Mesendoderm (in vitro differentiated cells): Measurements from ENCODE around the gene MSLN.

Experiments
- DNase-seq: peaks from one replicate; pipeline ENCODE4 v3.0.0; 2013
- H2AK5ac ChIP-seq: 2 replicates; pipeline ENCODE4 v1.6.1; 2013; ENCODE audit warnings: low read length, inconsistent platforms
- H2BK120ac ChIP-seq: 2 replicates; pipeline ENCODE4 v1.6.1; 2013; ENCODE audit warnings: low read depth, mild to moderate bottlenecking, low read length, moderate library complexity, mixed read lengths
- H2BK15ac ChIP-seq: replicated peaks from 2 replicates; pipeline ENCODE4 v1.6.1; 2013; ENCODE audit warnings: low read depth, mild to moderate bottlenecking, moderate library complexity
- H2BK5ac ChIP-seq: 2 replicates; pipeline ENCODE4 v1.6.1; 2013; ENCODE audit warnings: low read length, inconsistent platforms
- H3K18ac ChIP-seq: 2 replicates; pipeline ENCODE4 v1.6.1; 2013; ENCODE audit warnings: mild to moderate bottlenecking, low read length, mixed read lengths
- H3K23ac ChIP-seq: one replicate; pipeline ENCODE4 v1.6.1; 2013; ENCODE audit warnings: low read length
- H3K27ac ChIP-seq: 2 replicates; pipeline ENCODE4 v1.5.1; 2013; ENCODE audit warnings: low read depth, mild to moderate bottlenecking, inconsistent platforms, low read length, moderate library complexity
- H3K27me3 ChIP-seq: 2 replicates; pipeline ENCODE4 v1.6.1; 2013; ENCODE audit warnings: low read length, control low read depth, mild to moderate bottlenecking, inconsistent platforms; ENCODE audit not compliant: insufficient read depth, poor library complexity
- H3K36me3 ChIP-seq: 2 replicates; pipeline ENCODE4 v1.6.1; 2013; ENCODE audit warnings: low read length, inconsistent platforms; ENCODE audit not compliant: control insufficient read depth, insufficient read depth
- H3K4ac ChIP-seq: one replicate; pipeline ENCODE4 v1.6.1; 2013; ENCODE audit warnings: low read depth, mild to moderate bottlenecking, low read length, moderate library complexity
- H3K4me1 ChIP-seq: 2 replicates; pipeline ENCODE4 v1.6.1; 2013; ENCODE audit warnings: low read depth, low read length, inconsistent platforms; ENCODE audit not compliant: control insufficient read depth
- H3K4me2 ChIP-seq: 2 replicates; pipeline ENCODE4 v1.6.1; 2013; ENCODE audit warnings: low read length
- H3K4me3 ChIP-seq: 2 replicates; pipeline ENCODE4 v1.5.1; 2013; ENCODE audit warnings: mild to moderate bottlenecking, low read length
- H3K56ac ChIP-seq: one replicate; pipeline ENCODE4 v1.6.1; 2013; ENCODE audit warnings: low read length
- H3K79me1 ChIP-seq: 2 replicates; pipeline ENCODE4 v1.6.1; 2013; ENCODE audit warnings: low read length, inconsistent platforms
- H3K79me2 ChIP-seq: 2 replicates; pipeline ENCODE4 v1.6.1; 2013; ENCODE audit warnings: mild to moderate bottlenecking, low read length; ENCODE audit not compliant: control insufficient read depth, insufficient read depth
- H3K9ac ChIP-seq: 2 replicates; pipeline ENCODE4 v1.6.1; 2013; ENCODE audit warnings: low read length, inconsistent platforms
- H4K5ac ChIP-seq: one replicate; pipeline ENCODE4 v1.6.1; 2013; ENCODE audit warnings: low read length
- H4K8ac ChIP-seq: one replicate; pipeline ENCODE4 v1.6.1; 2013; ENCODE audit warnings: low read depth, mild to moderate bottlenecking, control low read depth, low read length, moderate library complexity
- WGBS: extraction: QIAGEN DNeasy Blood & Tissue Kit; methylation state at CpG from one replicate; pipeline ENCODE4 v1.1.7; 2013; ENCODE audit warnings: low lambda C conversion rate, missing lambda C conversion rate; ENCODE audit not compliant: insufficient coverage; ENCODE audit errors: extremely low coverage; 5-methylcytosine and 5-hydroxymethylcytosine counted together

The MSLN gene

DNA sequence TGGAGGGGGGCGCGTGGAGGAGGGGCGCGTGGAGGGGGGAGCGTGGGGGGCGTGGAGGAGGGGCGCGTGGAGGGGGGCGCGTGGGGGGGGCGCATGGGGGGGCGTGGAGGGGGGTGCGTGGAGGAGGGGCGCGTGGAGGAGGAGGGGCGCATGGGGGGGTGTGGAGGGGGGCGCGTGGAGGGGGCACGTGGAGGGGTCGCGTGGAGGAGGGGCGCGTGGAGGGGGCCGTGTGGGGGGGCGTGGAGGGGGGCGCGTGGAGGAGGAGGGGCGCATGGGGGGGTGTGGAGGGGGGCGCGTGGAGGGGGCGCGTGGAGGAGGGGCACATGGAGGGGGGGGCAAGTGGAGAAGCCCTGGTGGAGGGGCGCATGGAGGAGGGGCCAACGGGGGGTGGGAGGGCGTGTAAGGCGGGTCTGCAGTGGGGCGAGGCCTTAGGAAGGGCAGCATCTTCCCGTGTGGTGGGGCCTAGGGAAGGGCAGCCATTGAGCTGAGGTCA lies 7.3 kb downstream of the MSLN start:
- Histone ChIP-seq H2BK120ac (no peak overlapping the region), H3K27ac (no peak overlapping the region), H3K79me2 (no peaks in the 10 kb centered on the region), H3K4me2 (no peak overlapping the region), H3K4me1 (no peaks in the 10 kb centered on the region), H3K4me3 (no peak overlapping the region), H3K23ac (no peak overlapping the region), H2BK5ac (no peak overlapping the region), H3K4ac (no peak overlapping the region), H4K5ac (no peak overlapping the region), H2AK5ac (no peak overlapping the region), H3K18ac (no peak overlapping the region), H3K56ac (no peak overlapping the region), H3K79me1 (no peaks in the 10 kb centered on the region), H2BK15ac (no peak overlapping the region), H3K27me3 (no peaks in the 10 kb centered on the region), H4K8ac (no peak overlapping the region), H3K9ac (no peak overlapping the region), H3K36me3 (no peaks in the 10 kb centered on the region)
- WGBS, result no CpG with 5 or more reads among the region's 38 CpGs
- DNase-seq, result no peak

- Histone ChIP-seq H3K4me1 (no peaks in the 10 kb centered on the region), H4K8ac (no peak overlapping the region), H3K56ac (no peak overlapping the region), H3K4me3 (no peak overlapping the region), H2BK120ac (no peak overlapping the region), H3K79me2 (no peaks in the 10 kb centered on the region), H3K4ac (no peak overlapping the region), H3K23ac (no peak overlapping the region), H3K27ac (no peak overlapping the region), H3K79me1 (no peaks in the 10 kb centered on the region), H3K4me2 (no peak overlapping the region), H3K9ac (no peak overlapping the region), H4K5ac (no peak overlapping the region), H2BK5ac (no peak overlapping the region), H2AK5ac (no peak overlapping the region), H3K36me3 (no peaks in the 10 kb centered on the region), H2BK15ac (no peak overlapping the region), H3K18ac (no peak overlapping the region), H3K27me3 (no peaks in the 10 kb centered on the region)
- no peak for DNase-seq
- no CpG with 5 or more reads among the region's 21 CpGs for WGBS
Measured at GRCh38 chr16:768428-768827, 7.9 kb downstream of the MSLN start.

GRCh38 chr16:769184-769784 lies 8.8 kb downstream of the MSLN start:
- Histone ChIP-seq H4K8ac (no peak overlapping the region), H3K18ac (no peak overlapping the region), H3K79me2 (no peaks in the 10 kb centered on the region), H2BK15ac (no peak overlapping the region), H3K56ac (peak overlapping the region; percentile 34), H3K79me1 (no peaks in the 10 kb centered on the region), H3K4ac (no peak overlapping the region), H4K5ac (no peak overlapping the region), H3K4me1 (no peaks in the 10 kb centered on the region), H2BK5ac (no peak overlapping the region), H3K27me3 (no peaks in the 10 kb centered on the region), H2AK5ac (no peak overlapping the region), H3K36me3 (no peaks in the 10 kb centered on the region), H3K9ac (no peak overlapping the region), H2BK120ac (no peak overlapping the region), H3K4me2 (no peak overlapping the region), H3K27ac (no peak overlapping the region), H3K4me3 (no peak overlapping the region), H3K23ac (no peak overlapping the region)
- peak; percentile 37 for DNase-seq
- WGBS, result no CpG with 5 or more reads among the region's 20 CpGs

- no peak overlapping the region for H3K9ac ChIP-seq
- no peak overlapping the region for H4K5ac ChIP-seq
- DNase-seq, result no peak
Measured at GRCh38 chr16:769934-770333, 9.4 kb downstream of the MSLN start.

GRCh38 chr16:770411-770810 lies 9.9 kb downstream of the MSLN start:
- H3K4me3 ChIP-seq, result no peak overlapping the region
- H3K79me1 ChIP-seq, result no peaks in the 10 kb centered on the region
- H2BK120ac ChIP-seq, result no peak overlapping the region
- no peak overlapping the region for H3K18ac ChIP-seq
- H3K27ac ChIP-seq, result no peak overlapping the region
- H2AK5ac ChIP-seq, result no peak overlapping the region
- WGBS, result no CpG with 5 or more reads among the region's 13 CpGs
- H3K4me1 ChIP-seq, result no peaks in the 10 kb centered on the region
- no peak for DNase-seq
- no peaks in the 10 kb centered on the region for H3K36me3 ChIP-seq
- no peaks in the 10 kb centered on the region for H3K79me2 ChIP-seq
- no peak overlapping the region for H3K9ac ChIP-seq
- H2BK15ac ChIP-seq, result no peak overlapping the region
- no peak overlapping the region for H2BK5ac ChIP-seq
- no peak overlapping the region for H3K56ac ChIP-seq
- H3K4me2 ChIP-seq, result no peak overlapping the region
- H3K23ac ChIP-seq, result no peak overlapping the region
- no peak overlapping the region for H4K8ac ChIP-seq
- H3K4ac ChIP-seq, result no peak overlapping the region
- H4K5ac ChIP-seq, result no peak overlapping the region
- H3K27me3 ChIP-seq, result no peaks in the 10 kb centered on the region

More at GRCh38 chr16:769934-770333, 9.4 kb downstream of the MSLN start:
- Histone ChIP-seq H4K8ac (no peak overlapping the region), H3K79me1 (no peaks in the 10 kb centered on the region), H3K79me2 (no peaks in the 10 kb centered on the region), H3K27ac (no peak overlapping the region), H2BK5ac (no peak overlapping the region), H2AK5ac (no peak overlapping the region), H2BK15ac (no peak overlapping the region), H3K36me3 (no peaks in the 10 kb centered on the region), H3K23ac (no peak overlapping the region), H3K4me3 (no peak overlapping the region), H2BK120ac (no peak overlapping the region), H3K4ac (no peak overlapping the region), H3K27me3 (no peaks in the 10 kb centered on the region), H3K4me1 (no peaks in the 10 kb centered on the region), H3K56ac (no peak overlapping the region), H3K18ac (no peak overlapping the region), H3K4me2 (no peak overlapping the region)
- no CpG with 5 or more reads among the region's 19 CpGs for WGBS

GRCh38 chr16:772959-773358 lies 12.4 kb downstream of the MSLN start:
- H3K27me3 ChIP-seq, result no peaks in the 10 kb centered on the region
- no peaks in the 10 kb centered on the region for H3K36me3 ChIP-seq
- no peaks in the 10 kb centered on the region for H3K79me1 ChIP-seq
- no CpG with 5 or more reads among the region's 18 CpGs for WGBS
- H3K23ac ChIP-seq, result no peak overlapping the region
- H3K56ac ChIP-seq, result no peak overlapping the region
- H2BK120ac ChIP-seq, result no peak overlapping the region
- H2BK15ac ChIP-seq, result no peak overlapping the region
- no peak overlapping the region for H3K4me2 ChIP-seq
- no peak overlapping the region for H3K9ac ChIP-seq
- no peak overlapping the region for H3K27ac ChIP-seq
- no peak overlapping the region for H3K4me3 ChIP-seq
- H2AK5ac ChIP-seq, result no peak overlapping the region
- H3K4me1 ChIP-seq, result no peaks in the 10 kb centered on the region
- H4K5ac ChIP-seq, result no peak overlapping the region
- H3K4ac ChIP-seq, result no peak overlapping the region
- no peak for DNase-seq
- no peak overlapping the region for H3K18ac ChIP-seq
- no peak overlapping the region for H2BK5ac ChIP-seq
- H3K79me2 ChIP-seq, result no peaks in the 10 kb centered on the region
- H4K8ac ChIP-seq, result no peak overlapping the region
